HCT116 (cell line): ENCODE results near the gene MARCHF6. TPM values are rescaled to one million over a fixed set of nuclear protein-coding genes. Genes with fewer than 3 reads are reported as not detected.

Experiments used
- ATAC-seq: fragments of 200-7000 bp; cut with Tn5 transposase; 2 replicates; pipeline ENCODE4 v1.9.1; 2020; ENCODE audit warnings: mild to moderate bottlenecking, moderate library complexity
- BruUV-seq: library from RNA; stranded (reverse); fragments of 400-500 nt; replicated peaks from 2 replicates; lab custom pipeline; 2021; lab: Mats Ljungman, UMichigan
- CTCF ChIA-PET: fragments of 300-600 bp; sonication (Branson Sonifier 250); formaldehyde crosslinking; loops from one replicate; lab custom pipeline; 2021; ENCODE audit warnings: antibody characterized with exemption; lab: Charles Lee
- POLR2A ChIA-PET: fragments of 300-600, 350-600 bp; sonication (Branson Sonifier 250); formaldehyde crosslinking; loops from one replicate; lab custom pipeline; 2021; ENCODE audit warnings: antibody characterized with exemption; lab: Charles Lee
- RAD21 ChIA-PET, 2 experiments: fragments of 300-600 bp; sonication (Branson Sonifier 250); formaldehyde crosslinking; loops; one replicate each; lab custom pipeline; 2023; ENCODE audit warnings: low total read pairs in 2 of 2; ENCODE audit not compliant: uncharacterized antibody in 2 of 2, unreplicated experiment in 2 of 2, low non-redundant PET in 1 of 2; lab: Charles Lee
- DNase-seq: peaks from one replicate; pipeline ENCODE4 v3.0.0-alpha.2; 2010; ENCODE audit warnings: low read depth, low spot score
- H2AFZ ChIP-seq: fragments of 200-600 bp; shearing (Covaris generic), sonication (generic); 2 replicates; pipeline ENCODE4 v1.6.1; 2017; ENCODE audit warnings: low read depth, mixed run types, mixed read lengths, antibody characterized with exemption, low read length; ENCODE audit not compliant: poor library complexity, severe bottlenecking
- H3K27ac ChIP-seq: 2 replicates; pipeline ENCODE4 v1.5.1; 2012; ENCODE audit warnings: low read depth, low read length
- H3K27me3 ChIP-seq: fragments of 200-600 bp; sonication (generic); 2 replicates; pipeline ENCODE4 v1.6.1; 2016; ENCODE audit warnings: mixed run types, low read length, mixed read lengths; ENCODE audit not compliant: insufficient read depth
- H3K36me3 ChIP-seq, 2 experiments: fragments of 200-500 bp in 1 of 2; fragments of 200-600 bp in 1 of 2; sonication (Bioruptor generic) in 1 of 2; sonication (generic) in 1 of 2; 2 replicates each; pipeline versions ENCODE4 v1.5.1 to v1.6.1; 2014 to 2016; ENCODE audit warnings: low read length in 2 of 2, inconsistent platforms in 1 of 2, mixed read lengths in 1 of 2, mixed run types in 1 of 2; ENCODE audit not compliant: insufficient read depth in 2 of 2, control insufficient read depth in 1 of 2
- H3K4me1 ChIP-seq, 2 experiments: fragments of 200-600 bp in 1 of 2; sonication (generic) in 1 of 2; 2 replicates each; pipeline versions ENCODE4 v1.5.1 to v1.6.1; 2012 to 2017; ENCODE audit warnings: low read length in 2 of 2, inconsistent platforms in 1 of 2, mild to moderate bottlenecking in 1 of 2, mixed read lengths in 1 of 2, mixed run types in 1 of 2, moderate library complexity in 1 of 2; ENCODE audit not compliant: insufficient read depth in 2 of 2, control insufficient read depth in 1 of 2
- H3K4me2 ChIP-seq: fragments of 200-600 bp; sonication (generic); 2 replicates; pipeline ENCODE4 v1.6.1; 2017; ENCODE audit warnings: mixed run types, low read length, mixed read lengths
- H3K4me3 ChIP-seq, 2 experiments: fragments of 200-600 bp in 1 of 2; sonication (generic) in 1 of 2; replicated peaks in 1 of 2; 2 replicates each; pipeline ENCODE4 v1.5.1; 2011 to 2016; ENCODE audit warnings: low read length in 2 of 2, control low read depth in 1 of 2, low read depth in 1 of 2, mild to moderate bottlenecking in 1 of 2, mixed read lengths in 1 of 2, mixed run types in 1 of 2
- H3K79me2 ChIP-seq: fragments of 200-600 bp; sonication (generic); 2 replicates; pipeline ENCODE4 v1.6.1; 2017; ENCODE audit warnings: mild to moderate bottlenecking, mixed run types, low read length, moderate library complexity, mixed read lengths; ENCODE audit not compliant: insufficient read depth
- H3K9ac ChIP-seq: fragments of 200-600 bp; sonication (generic); 2 replicates; pipeline ENCODE4 v1.6.1; 2016; ENCODE audit warnings: low read length, mixed read lengths
- H3K9me2 ChIP-seq: fragments of 200-600 bp; sonication (generic), shearing (Covaris generic); 2 replicates; pipeline ENCODE4 v1.6.1; 2017; ENCODE audit warnings: mixed run types, mild to moderate bottlenecking, moderate library complexity; ENCODE audit not compliant: insufficient read depth
- H3K9me3 ChIP-seq, 2 experiments: fragments of 200-500 bp in 1 of 2; fragments of 200-600 bp in 1 of 2; sonication (Bioruptor generic) in 1 of 2; sonication (generic) in 1 of 2; 2 replicates each; pipeline ENCODE4 v1.6.1; 2014 to 2017; ENCODE audit warnings: low read length in 2 of 2, mixed read lengths in 2 of 2, inconsistent platforms in 1 of 2, low read depth in 1 of 2, mild to moderate bottlenecking in 1 of 2, mixed run types in 1 of 2, moderate library complexity in 1 of 2; ENCODE audit not compliant: control insufficient read depth in 1 of 2, insufficient read depth in 1 of 2
- H4K20me1 ChIP-seq: fragments of 200-600 bp; sonication (generic), shearing (Covaris generic); 2 replicates; pipeline ENCODE4 v1.6.1; 2017; ENCODE audit warnings: mixed run types, mild to moderate bottlenecking, moderate library complexity; ENCODE audit not compliant: insufficient read depth
- ATF3 ChIP-seq: IDR thresholded peaks from 2 replicates; pipeline ENCODE4 v1.6.1; 2012
- CBX3 ChIP-seq: IDR thresholded peaks from 2 replicates; pipeline ENCODE4 v1.6.1; 2012; ENCODE audit warnings: low read depth
- CEBPB ChIP-seq: IDR thresholded peaks from 2 replicates; pipeline ENCODE4 v1.6.1; 2012; ENCODE audit warnings: low read depth
- ELF1 ChIP-seq: IDR thresholded peaks from 2 replicates; pipeline ENCODE4 v1.6.1; 2012; ENCODE audit warnings: low read depth, borderline replicate concordance
- EZH2 ChIP-seq: fragments of 200-600 bp; sonication (generic); IDR thresholded peaks from 2 replicates; pipeline ENCODE4 v1.6.1; 2017; ENCODE audit warnings: antibody characterized with exemption, mixed run types
- EZH2phosphoT487 ChIP-seq: fragments of 200-600 bp; IDR thresholded peaks from 2 replicates; pipeline ENCODE4 v1.6.1; 2018; ENCODE audit warnings: antibody characterized with exemption, borderline replicate concordance
- MAX ChIP-seq: IDR thresholded peaks from 2 replicates; pipeline ENCODE4 v1.6.1; 2012
- POLR2A ChIP-seq: IDR thresholded peaks from 2 replicates; pipeline ENCODE4 v1.7.0; 2011; ENCODE audit warnings: borderline replicate concordance; ENCODE audit not compliant: insufficient read depth, insufficient read length; ENCODE audit errors: extremely low read depth
- POLR2AphosphoS5 ChIP-seq: IDR thresholded peaks from 2 replicates; pipeline ENCODE4 v1.6.1; 2011; ENCODE audit warnings: mild to moderate bottlenecking, low read depth, low read length, moderate library complexity
- RAD21 ChIP-seq: IDR thresholded peaks from 2 replicates; pipeline ENCODE4 v1.6.1; 2012; ENCODE audit warnings: low read depth, mild to moderate bottlenecking
- SIN3A ChIP-seq: IDR thresholded peaks from 2 replicates; pipeline ENCODE4 v1.6.1; 2012; ENCODE audit warnings: low read depth
- SRF ChIP-seq: IDR thresholded peaks from 2 replicates; pipeline ENCODE4 v1.6.1; 2012; ENCODE audit warnings: low read depth
- TCF7L2 ChIP-seq: IDR thresholded peaks from 2 replicates; pipeline ENCODE4 v1.7.0; 2011; ENCODE audit warnings: borderline replicate concordance, inconsistent platforms; ENCODE audit not compliant: insufficient read depth, insufficient read length; ENCODE audit errors: extremely low read depth
- YY1 ChIP-seq: IDR thresholded peaks from 2 replicates; pipeline ENCODE4 v1.6.1; 2011; ENCODE audit warnings: low read length, low read depth, moderate library complexity, mild to moderate bottlenecking; ENCODE audit not compliant: insufficient replicate concordance; ENCODE audit errors: extremely low read depth
- intact Hi-C: fragments of 100-400 bp; cut with micrococcal nuclease; formaldehyde crosslinking; loops from 2 replicates; pipeline ENCODE4 v1.10.0; 2022
- total RNA-seq: library from RNA; stranded (reverse); gene quantifications from one replicate; pipeline ENCODE4 v1.2.1, GENCODE V29; 2021; ENCODE audit not compliant: unreplicated experiment
- TF ChIP-seq, protein P1 (sequence below): IDR thresholded peaks from 2 replicates; pipeline ENCODE4 v1.6.1; 2011; ENCODE audit warnings: mild to moderate bottlenecking, low read length, moderate library complexity; ENCODE audit not compliant: insufficient replicate concordance; ENCODE audit errors: extremely low read depth
- TF ChIP-seq, protein P2 (sequence below): IDR thresholded peaks from 2 replicates; pipeline ENCODE4 v1.6.1; 2012; ENCODE audit warnings: low read depth

Gene MARCHF6
- total RNA-seq, 1 experiment from 2014 or later, result 144 TPM

DNA sequence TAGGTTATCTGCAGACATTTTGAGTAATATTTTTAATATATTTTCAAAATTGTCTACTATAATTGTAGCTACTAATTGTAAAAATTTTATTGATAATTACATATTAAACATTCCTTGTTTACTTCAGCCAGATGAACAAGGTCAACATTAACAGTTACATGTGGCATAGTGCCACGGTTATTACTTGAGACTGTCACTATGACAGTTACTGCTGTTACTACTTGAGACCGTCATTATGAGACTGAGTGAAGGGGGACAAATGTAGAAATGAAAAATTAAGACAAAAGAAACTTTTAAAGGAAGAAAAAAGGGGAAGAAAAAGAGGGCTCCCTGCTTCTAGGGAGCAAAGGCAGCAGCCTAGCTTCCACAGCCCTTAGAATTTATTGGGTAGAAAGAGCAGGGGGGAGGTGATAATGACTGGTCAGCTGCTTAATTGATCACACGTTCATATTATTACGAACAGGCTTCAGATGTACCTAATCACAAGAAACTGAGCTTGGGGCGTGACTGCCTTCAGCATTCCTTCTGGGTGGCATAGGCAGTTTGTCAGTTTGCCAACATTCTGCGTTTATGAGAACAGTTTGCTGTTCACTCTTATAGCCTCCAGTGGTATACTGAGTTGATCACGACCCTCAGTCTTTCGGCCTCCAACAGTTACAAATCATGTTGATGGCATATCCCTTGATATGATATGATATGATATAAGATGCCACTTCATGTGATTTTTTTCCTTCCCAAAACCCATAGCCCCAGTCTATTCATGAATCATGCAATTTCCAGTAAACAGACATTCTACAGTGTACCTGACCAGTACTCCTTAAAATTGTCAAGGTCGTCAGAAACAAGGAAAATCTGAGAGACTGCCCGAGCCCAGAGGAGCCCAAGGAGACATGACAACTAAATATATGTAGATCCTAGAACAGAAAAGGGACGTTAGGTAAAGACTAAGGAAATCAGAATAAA is 13.1 kb downstream of the MARCHF6 start:
- no peak for ATAC-seq
- H3K4me1 ChIP-seq, result peaks cover 8 to 25% of the 10 kb centered on the region in 2 experiments
- intact Hi-C loops, result no loop called here
- RAD21 ChIA-PET, result no interaction called here
- no peak overlapping the region for H3K4me3 ChIP-seq
- no TSS peak for BruUV-seq
- no peak overlapping the region for H3K27ac ChIP-seq
- H3K27me3 ChIP-seq, result no peaks in the 10 kb centered on the region
- TF ChIP-seq POLR2A, result no peak
- TF ChIP-seq CBX3, result no peak
- no peak for TF ChIP-seq EZH2
- no peak for TF ChIP-seq ATF3
- TF ChIP-seq, protein P1, sequence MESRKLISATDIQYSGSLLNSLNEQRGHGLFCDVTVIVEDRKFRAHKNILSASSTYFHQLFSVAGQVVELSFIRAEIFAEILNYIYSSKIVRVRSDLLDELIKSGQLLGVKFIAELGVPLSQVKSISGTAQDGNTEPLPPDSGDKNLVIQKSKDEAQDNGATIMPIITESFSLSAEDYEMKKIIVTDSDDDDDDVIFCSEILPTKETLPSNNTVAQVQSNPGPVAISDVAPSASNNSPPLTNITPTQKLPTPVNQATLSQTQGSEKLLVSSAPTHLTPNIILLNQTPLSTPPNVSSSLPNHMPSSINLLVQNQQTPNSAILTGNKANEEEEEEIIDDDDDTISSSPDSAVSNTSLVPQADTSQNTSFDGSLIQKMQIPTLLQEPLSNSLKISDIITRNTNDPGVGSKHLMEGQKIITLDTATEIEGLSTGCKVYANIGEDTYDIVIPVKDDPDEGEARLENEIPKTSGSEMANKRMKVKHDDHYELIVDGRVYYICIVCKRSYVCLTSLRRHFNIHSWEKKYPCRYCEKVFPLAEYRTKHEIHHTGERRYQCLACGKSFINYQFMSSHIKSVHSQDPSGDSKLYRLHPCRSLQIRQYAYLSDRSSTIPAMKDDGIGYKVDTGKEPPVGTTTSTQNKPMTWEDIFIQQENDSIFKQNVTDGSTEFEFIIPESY, result no peak
- TF ChIP-seq EZH2phosphoT487, result no peak
- no peak for TF ChIP-seq MAX
- no peak for TF ChIP-seq SRF
- no peak for TF ChIP-seq TCF7L2
- TF ChIP-seq SIN3A, result no peak
- no peak for TF ChIP-seq RAD21
- TF ChIP-seq, protein P2, sequence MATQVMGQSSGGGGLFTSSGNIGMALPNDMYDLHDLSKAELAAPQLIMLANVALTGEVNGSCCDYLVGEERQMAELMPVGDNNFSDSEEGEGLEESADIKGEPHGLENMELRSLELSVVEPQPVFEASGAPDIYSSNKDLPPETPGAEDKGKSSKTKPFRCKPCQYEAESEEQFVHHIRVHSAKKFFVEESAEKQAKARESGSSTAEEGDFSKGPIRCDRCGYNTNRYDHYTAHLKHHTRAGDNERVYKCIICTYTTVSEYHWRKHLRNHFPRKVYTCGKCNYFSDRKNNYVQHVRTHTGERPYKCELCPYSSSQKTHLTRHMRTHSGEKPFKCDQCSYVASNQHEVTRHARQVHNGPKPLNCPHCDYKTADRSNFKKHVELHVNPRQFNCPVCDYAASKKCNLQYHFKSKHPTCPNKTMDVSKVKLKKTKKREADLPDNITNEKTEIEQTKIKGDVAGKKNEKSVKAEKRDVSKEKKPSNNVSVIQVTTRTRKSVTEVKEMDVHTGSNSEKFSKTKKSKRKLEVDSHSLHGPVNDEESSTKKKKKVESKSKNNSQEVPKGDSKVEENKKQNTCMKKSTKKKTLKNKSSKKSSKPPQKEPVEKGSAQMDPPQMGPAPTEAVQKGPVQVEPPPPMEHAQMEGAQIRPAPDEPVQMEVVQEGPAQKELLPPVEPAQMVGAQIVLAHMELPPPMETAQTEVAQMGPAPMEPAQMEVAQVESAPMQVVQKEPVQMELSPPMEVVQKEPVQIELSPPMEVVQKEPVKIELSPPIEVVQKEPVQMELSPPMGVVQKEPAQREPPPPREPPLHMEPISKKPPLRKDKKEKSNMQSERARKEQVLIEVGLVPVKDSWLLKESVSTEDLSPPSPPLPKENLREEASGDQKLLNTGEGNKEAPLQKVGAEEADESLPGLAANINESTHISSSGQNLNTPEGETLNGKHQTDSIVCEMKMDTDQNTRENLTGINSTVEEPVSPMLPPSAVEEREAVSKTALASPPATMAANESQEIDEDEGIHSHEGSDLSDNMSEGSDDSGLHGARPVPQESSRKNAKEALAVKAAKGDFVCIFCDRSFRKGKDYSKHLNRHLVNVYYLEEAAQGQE, result no peak
- no peak for TF ChIP-seq CEBPB
- no peak for TF ChIP-seq YY1
- no peak for TF ChIP-seq POLR2AphosphoS5
- TF ChIP-seq ELF1, result no peak
- no peaks in the 10 kb centered on the region for H3K9me3 ChIP-seq
- DNase-seq, result no peak
- CTCF ChIA-PET, result interaction anchor here (1.0 to 1.2 kb wide), 3 partner anchors 12 to 83 kb away, joined by 3 to 4 read pairs (median 3); no protein-coding TSS in a partner anchor
- H3K9ac ChIP-seq, result no peak overlapping the region
- H3K79me2 ChIP-seq, result peaks cover 100% of the 10 kb centered on the region
- H3K36me3 ChIP-seq, result no peaks in the 10 kb centered on the region
- peaks cover 29% of the 10 kb centered on the region for H4K20me1 ChIP-seq
- peak overlapping the region; percentile 26; the same call in 1 of the 2 replicates for H3K4me2 ChIP-seq
- no peaks in the 10 kb centered on the region for H3K9me2 ChIP-seq
- POLR2A ChIA-PET, result interaction anchor here (1.5 kb wide), 1 partner anchor 13 kb away, joined by 9 read pairs; the partner anchor contains the start of gene MARCHF6
- H2AFZ ChIP-seq, result no peak overlapping the region
